Heart left ventricle (tissue), 16 donors: ENCODE results near the gene ETHE1. TPM values are rescaled to one million over a fixed set of nuclear protein-coding genes. Genes with fewer than 3 reads are reported as not detected.

ENCODE experiments used
- ATAC-seq, 4 donors: fragments of 200-7000 bp; cut with Tn5 transposase; one replicate each; pipeline ENCODE4 v1.9.1; 2020 to 2022; ENCODE audit warnings: moderate library complexity in 4 of 4, mild to moderate bottlenecking in 3 of 4, moderate number of reproducible peaks in 1 of 4
- DNase-seq, 5 donors: peaks; one replicate each; pipeline ENCODE4 v3.0.0-alpha.2; 2020
- H3K27ac ChIP-seq, 12 donors: fragments of 200-600 bp; sonication (generic) in 4 of 12; one replicate each; pipeline versions ENCODE4 v1.5.0 to v1.8.0; 2016 to 2022; ENCODE audit warnings: mild to moderate bottlenecking in 2 of 12
- H3K27me3 ChIP-seq, 9 donors: fragments of 200-600 bp; sonication (generic) in 2 of 9; one replicate each; pipeline versions ENCODE4 v1.5.1 to v1.8.0; 2016 to 2022; ENCODE audit warnings: mild to moderate bottlenecking in 3 of 9
- H3K36me3 ChIP-seq, 9 donors: fragments of 200-600 bp; sonication (generic) in 2 of 9; one replicate each; pipeline versions ENCODE4 v1.5.0 to v1.8.0; 2018 to 2022; ENCODE audit warnings: mild to moderate bottlenecking in 2 of 9
- H3K4me1 ChIP-seq, 12 donors: fragments of 200-600 bp; sonication (generic) in 4 of 12; one replicate each; pipeline versions ENCODE4 v1.5.0 to v1.8.0; 2016 to 2022; ENCODE audit warnings: mild to moderate bottlenecking in 3 of 12
- H3K4me3 ChIP-seq, 12 donors: fragments of 200-600 bp; sonication (generic) in 4 of 12; one replicate each; pipeline versions ENCODE4 v1.5.0 to v1.8.0; 2017 to 2022; ENCODE audit warnings: mild to moderate bottlenecking in 9 of 12, moderate library complexity in 4 of 12
- H3K9me3 ChIP-seq, 12 donors: fragments of 200-600 bp; sonication (generic) in 4 of 12; one replicate each; pipeline versions ENCODE4 v1.5.0 to v1.8.0; 2016 to 2022; ENCODE audit warnings: mild to moderate bottlenecking in 1 of 12
- POLR2A ChIP-seq, 2 donors: fragments of 450-650 bp; IDR thresholded peaks; one replicate each; pipeline ENCODE4 v1.6.1; 2017; ENCODE audit warnings: antibody characterized with exemption in 2 of 2, mild to moderate bottlenecking in 2 of 2, moderate library complexity in 2 of 2
- WGBS, 4 donors: extraction: QIAGEN DNeasy Blood & Tissue Kit in 2 of 4; methylation state at CpG; one replicate each; pipeline versions ENCODE4 v1.1.5 to v1.1.7; 2013 to 2018; 5-methylcytosine and 5-hydroxymethylcytosine counted together
- intact Hi-C, 10 donors: fragments of 100-400 bp; cut with DNase I; formaldehyde crosslinking; loops; one replicate each; pipeline versions ENCODE4 v1.11.1 to v1.14.2; 2022
- polyA plus RNA-seq, 2 donors: library from polyadenylated mRNA; stranded (reverse); fragments of 200-250 nt; gene quantifications; one replicate each; pipeline ENCODE4 v1.2.3, GENCODE V29; 2013
- total RNA-seq, 9 donors: library from RNA; depleted of rRNA in 2 of 9; stranded (reverse); fragments of >200 nt in 2 of 9; fragmentation: NEBNext Ultra II Directional in 3 of 9; extraction: Animal tissue kit (Norgen Biotek cat#: 25700) in 3 of 9; gene quantifications; one replicate each; pipeline versions ENCODE4 v1.1.0 to v1.2.4, GENCODE V29; 2016 to 2023
- TF ChIP-seq, protein P1 (sequence below), 12 donors: fragments of 200-600 bp; sonication (generic) in 4 of 12; IDR thresholded peaks; one replicate each; pipeline versions ENCODE4 v1.5.0 to v1.8.0; 2018 to 2022; ENCODE audit warnings: antibody characterized with exemption in 12 of 12, mild to moderate bottlenecking in 5 of 12
- donor health status: ischemic (EF 13 %, LVEDD 7.1; RV severe dilation, severe dysfunction).
- donor health status: healthy with polysubstance abuse.
- donor health status: DM: no; HTN: yes; CAD: no.
- donor health status: DM: no; HTN: no; CAD: no.
- donor health status: ischemic (EF 25% LVEDD 6.9; RV normal size, moderate dysfunction).
- donor health status: ischemic (EF 25% LVEDD 5.7; RV mildly dilated, moderate dysfunction).
- donor health status: healthy.
- donor health status: DM: yes; HTN: yes; CAD: no.
- donor health status: ischemic (EF 35%, LVEDD 5.7; RV mildly dilated, moderate dysfunction).
- donor health status: nonischemic (EF 11% LVEDD 7.7; RV severe dilation, severe dysfunction).
- donor health status: DM: yes; HTN: yes; CAD: no.
- donor health status: PGD.
- donor health status: ischemic (EF 29% LVEDD 5.4; RV normal size, mild dysfunction).
- donor health status: nonischemic (EF 23%, LVEDD 6.1; RV moderate dilation, normal function).

ETHE1 gene
- total and polyA plus RNA-seq, 11 donors: 6.0 to 27.6 (median 14.2) TPM

DNA sequence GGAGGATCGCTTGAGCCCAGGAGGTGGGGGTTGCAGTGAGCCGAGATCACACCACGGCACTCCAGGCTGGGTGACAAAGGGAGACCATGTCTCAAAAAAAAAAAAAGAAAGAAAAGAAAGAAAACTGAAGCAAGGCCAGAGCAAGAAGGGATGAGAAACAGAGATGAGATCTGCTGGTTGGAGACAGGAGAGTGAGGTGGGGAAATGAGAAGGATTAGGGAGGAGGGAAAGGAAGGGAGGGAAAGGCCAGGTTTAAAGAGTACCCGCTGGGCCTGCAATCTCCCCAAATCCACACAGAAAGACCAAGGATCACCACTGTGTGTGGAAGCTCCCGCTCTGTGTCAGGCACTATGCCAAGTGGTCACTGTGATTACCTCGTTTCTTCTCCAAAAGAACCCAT is 45.3 kb downstream of the ETHE1 start:
- H3K27me3 ChIP-seq: no peaks in the 10 kb centered on the region
- no peak for ATAC-seq

DNA sequence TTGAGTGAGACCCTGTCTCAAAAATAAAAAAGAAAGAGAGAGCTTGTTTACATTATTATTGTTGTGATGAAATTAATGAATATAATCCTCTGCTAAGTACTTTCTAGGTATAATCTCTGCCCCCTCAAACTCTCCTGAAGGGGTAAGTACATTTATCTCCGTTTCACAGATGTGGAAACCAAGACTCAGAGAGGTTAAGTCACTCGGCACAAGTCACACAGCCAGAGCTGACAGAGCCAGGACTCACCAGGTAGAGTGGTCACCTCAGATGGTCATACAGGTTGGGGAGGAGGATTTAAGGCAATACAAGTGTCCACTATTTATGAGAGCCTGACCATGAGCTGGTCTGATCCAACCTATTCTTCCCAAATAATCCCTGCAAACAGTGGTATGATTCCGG is 46.4 kb downstream of the ETHE1 start:
- intact Hi-C loops: no loop called here
- H3K9me3 ChIP-seq: no peaks in the 10 kb centered on the region
- no peak for ATAC-seq
- 93 to 98% (median 95%) methylated on average over 3 of the region's 3 CpGs for WGBS, 4 donors
- H3K4me3 ChIP-seq: no peak overlapping the region
- TF ChIP-seq POLR2A (IDR thresholded peaks at IDR 0.05): no peak
- TF ChIP-seq, protein P1, sequence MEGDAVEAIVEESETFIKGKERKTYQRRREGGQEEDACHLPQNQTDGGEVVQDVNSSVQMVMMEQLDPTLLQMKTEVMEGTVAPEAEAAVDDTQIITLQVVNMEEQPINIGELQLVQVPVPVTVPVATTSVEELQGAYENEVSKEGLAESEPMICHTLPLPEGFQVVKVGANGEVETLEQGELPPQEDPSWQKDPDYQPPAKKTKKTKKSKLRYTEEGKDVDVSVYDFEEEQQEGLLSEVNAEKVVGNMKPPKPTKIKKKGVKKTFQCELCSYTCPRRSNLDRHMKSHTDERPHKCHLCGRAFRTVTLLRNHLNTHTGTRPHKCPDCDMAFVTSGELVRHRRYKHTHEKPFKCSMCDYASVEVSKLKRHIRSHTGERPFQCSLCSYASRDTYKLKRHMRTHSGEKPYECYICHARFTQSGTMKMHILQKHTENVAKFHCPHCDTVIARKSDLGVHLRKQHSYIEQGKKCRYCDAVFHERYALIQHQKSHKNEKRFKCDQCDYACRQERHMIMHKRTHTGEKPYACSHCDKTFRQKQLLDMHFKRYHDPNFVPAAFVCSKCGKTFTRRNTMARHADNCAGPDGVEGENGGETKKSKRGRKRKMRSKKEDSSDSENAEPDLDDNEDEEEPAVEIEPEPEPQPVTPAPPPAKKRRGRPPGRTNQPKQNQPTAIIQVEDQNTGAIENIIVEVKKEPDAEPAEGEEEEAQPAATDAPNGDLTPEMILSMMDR (IDR thresholded peaks at IDR 0.05): no peak
- no peak for DNase-seq
- H3K4me1 ChIP-seq: peaks cover 0 to 4% (median 2%) of the 10 kb centered on the region in 12 donors
- no peaks in the 10 kb centered on the region for H3K27me3 ChIP-seq
- no peak overlapping the region for H3K27ac ChIP-seq
- peaks cover 0 to 9% (median 0%) of the 10 kb centered on the region in 9 donors for H3K36me3 ChIP-seq

More for the DNA sequence above, 45.3 kb downstream of the ETHE1 start:
- no peak overlapping the region for H3K27ac ChIP-seq
- H3K4me3 ChIP-seq: no peak overlapping the region
- no peaks in the 10 kb centered on the region for H3K4me1 ChIP-seq
- peaks cover 0 to 9% (median 0%) of the 10 kb centered on the region in 9 donors for H3K36me3 ChIP-seq
- WGBS, 4 donors: 75 to 84% (median 81%) methylated on average over 6 of the region's 6 CpGs
- no peak for DNase-seq
- intact Hi-C loops: no loop called here
- H3K9me3 ChIP-seq: no peaks in the 10 kb centered on the region
- TF ChIP-seq POLR2A (IDR thresholded peaks at IDR 0.05): no peak
- TF ChIP-seq, protein P1 (IDR thresholded peaks at IDR 0.05): no peak

DNA sequence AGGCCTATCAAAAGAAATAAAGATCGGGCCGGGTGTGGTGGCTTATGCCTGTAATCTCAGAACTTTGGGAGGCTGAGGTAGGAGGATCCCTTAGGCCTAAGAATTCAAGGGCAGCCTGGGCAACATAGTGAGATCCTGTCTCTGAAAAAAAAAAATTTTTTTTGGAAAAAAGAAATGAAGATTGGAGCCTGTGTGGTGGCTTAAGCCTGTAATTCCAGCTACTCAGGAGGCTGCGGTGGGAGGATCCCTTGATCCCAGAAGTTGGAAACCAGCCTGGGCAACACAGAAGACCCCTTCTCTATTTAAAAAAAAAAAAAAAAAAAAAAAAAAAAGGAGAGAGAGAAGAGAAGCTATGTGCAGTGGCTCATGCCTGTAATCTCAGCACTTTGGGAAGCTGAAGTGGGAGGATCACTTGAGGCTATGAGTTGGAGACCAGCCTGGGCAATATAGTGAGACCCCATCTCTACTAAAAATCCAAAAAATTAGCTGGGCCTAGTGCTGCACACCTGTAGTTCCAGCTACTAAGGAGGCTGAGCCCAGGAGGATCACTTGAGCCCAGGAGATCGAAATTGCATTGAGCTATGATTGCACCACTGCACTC is 46.9 kb downstream of the ETHE1 start:
- Histone ChIP-seq H3K27me3 (no peaks in the 10 kb centered on the region), H3K36me3 (peaks cover 0 to 9% (median 0%) of the 10 kb centered on the region in 9 donors), H3K4me1 (peaks cover 0 to 9% (median 5%) of the 10 kb centered on the region in 12 donors), H3K27ac (no peak overlapping the region), H3K4me3 (no peak overlapping the region), H3K9me3 (no peaks in the 10 kb centered on the region)
- intact Hi-C loops: no loop called here
- DNase-seq: no peak
- no peak for ATAC-seq
- TF ChIP-seq, protein P1 (IDR thresholded peaks at IDR 0.05): no peak
- TF ChIP-seq POLR2A (IDR thresholded peaks at IDR 0.05): no peak
- WGBS, 4 donors: 91 to 98% (median 96%) methylated on average over 4 of the region's 4 CpGs

DNA sequence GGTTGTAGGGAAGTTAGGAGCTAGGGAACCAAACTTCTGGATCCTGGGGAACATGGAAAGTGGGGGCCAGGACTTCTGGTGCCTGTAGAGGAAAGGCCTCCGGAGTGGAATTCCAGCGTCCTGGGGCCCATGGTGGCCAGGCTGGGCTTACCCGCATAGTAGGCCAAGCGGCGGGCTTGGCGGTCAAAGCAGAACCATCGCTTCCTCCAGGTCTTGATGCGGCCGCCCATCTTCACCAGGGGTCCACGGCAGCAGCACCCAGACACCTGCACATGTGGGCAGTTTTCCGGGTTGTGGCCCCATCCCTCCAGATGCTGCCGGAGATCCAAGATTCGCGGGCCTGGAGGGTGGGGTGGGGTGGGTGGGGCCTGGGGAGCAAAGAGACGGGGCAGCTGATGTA is 47.8 kb downstream of the ETHE1 start:
- TF ChIP-seq, protein P1 (IDR thresholded peaks at IDR 0.05): no peak
- no peak for TF ChIP-seq POLR2A (IDR thresholded peaks at IDR 0.05)
- Histone ChIP-seq H3K36me3 (peaks cover 0 to 9% (median 0%) of the 10 kb centered on the region in 9 donors), H3K27me3 (no peaks in the 10 kb centered on the region), H3K4me3 (no peak overlapping the region), H3K9me3 (no peaks in the 10 kb centered on the region), H3K4me1 (peaks cover 0 to 18% (median 11%) of the 10 kb centered on the region in 12 donors), H3K27ac (no peak overlapping the region)
- 92 to 95% (median 93%) methylated on average over 15 of the region's 15 CpGs for WGBS, 4 donors
- intact Hi-C loops: no loop called here
- ATAC-seq (no peak), DNase-seq (no peak)
